ENCODE data around the gene PROKR2. TPM values are rescaled to one million over a fixed set of nuclear protein-coding genes. Genes with fewer than 3 reads are reported as not detected.

Gene PROKR2
- total RNA-seq, 1 donor from 2014 or later = not detected

DNA sequence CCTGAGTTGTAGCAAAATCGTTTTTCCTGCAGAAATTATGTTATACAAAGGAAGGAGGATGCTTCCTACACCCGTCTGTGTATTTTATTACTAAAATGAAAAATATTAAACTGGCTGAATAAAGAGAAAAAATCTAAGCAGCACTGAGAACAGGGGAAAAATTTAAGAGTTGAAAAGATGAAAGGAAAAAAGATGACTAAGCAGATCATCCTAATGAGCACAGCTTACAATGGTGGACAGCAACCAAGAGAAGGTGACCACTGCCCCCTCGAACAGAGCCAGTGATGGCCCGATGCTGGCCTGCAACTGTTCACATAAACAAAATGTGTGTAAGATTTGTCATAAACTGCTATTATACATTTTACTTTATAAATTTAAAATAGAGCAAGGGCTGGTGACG is 4.2 kb downstream of the PROKR2 start:
- Histone ChIP-seq H3K9me3 (replicated peaks) (peaks cover 12% of the 10 kb centered on the region), H3K4me1 (peaks cover 11% of the 10 kb centered on the region), H3K27me3 (ENCODE audit: low read depth) (peaks cover 50% of the 10 kb centered on the region), H3K4me3 (no peak overlapping the region), H3K36me3 (no peaks in the 10 kb centered on the region), H3K27ac (replicated peaks) (no peak overlapping the region)
- DNase-seq = no peak
- TF ChIP-seq, protein P1, sequence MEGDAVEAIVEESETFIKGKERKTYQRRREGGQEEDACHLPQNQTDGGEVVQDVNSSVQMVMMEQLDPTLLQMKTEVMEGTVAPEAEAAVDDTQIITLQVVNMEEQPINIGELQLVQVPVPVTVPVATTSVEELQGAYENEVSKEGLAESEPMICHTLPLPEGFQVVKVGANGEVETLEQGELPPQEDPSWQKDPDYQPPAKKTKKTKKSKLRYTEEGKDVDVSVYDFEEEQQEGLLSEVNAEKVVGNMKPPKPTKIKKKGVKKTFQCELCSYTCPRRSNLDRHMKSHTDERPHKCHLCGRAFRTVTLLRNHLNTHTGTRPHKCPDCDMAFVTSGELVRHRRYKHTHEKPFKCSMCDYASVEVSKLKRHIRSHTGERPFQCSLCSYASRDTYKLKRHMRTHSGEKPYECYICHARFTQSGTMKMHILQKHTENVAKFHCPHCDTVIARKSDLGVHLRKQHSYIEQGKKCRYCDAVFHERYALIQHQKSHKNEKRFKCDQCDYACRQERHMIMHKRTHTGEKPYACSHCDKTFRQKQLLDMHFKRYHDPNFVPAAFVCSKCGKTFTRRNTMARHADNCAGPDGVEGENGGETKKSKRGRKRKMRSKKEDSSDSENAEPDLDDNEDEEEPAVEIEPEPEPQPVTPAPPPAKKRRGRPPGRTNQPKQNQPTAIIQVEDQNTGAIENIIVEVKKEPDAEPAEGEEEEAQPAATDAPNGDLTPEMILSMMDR (IDR thresholded peaks at IDR 0.05; ENCODE audit: borderline replicate concordance) = no peak
- intact Hi-C loops (cut with micrococcal nuclease) = no loop called here

DNA sequence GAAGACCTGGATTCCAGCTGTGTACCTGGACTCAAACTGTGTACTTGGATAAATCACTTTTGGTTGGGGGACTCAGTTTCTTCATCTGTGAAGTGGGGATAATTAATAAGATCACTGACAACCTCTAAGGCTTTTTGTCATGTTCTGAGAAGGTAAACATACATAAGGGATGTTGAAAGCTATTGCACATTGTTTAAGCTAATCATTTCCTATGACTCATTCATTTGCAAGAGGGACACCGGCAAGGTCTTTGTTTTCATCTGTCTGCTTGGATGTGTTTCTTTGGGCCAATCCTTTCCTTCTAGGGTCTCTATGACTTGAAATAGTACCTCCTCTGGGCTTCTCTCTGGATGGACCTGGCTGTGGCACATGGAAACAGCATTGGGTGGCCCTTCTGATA is 6.8 kb downstream of the PROKR2 start:
- no peak overlapping the region for H3K27ac ChIP-seq (replicated peaks)
- no peak overlapping the region for H3K4me3 ChIP-seq
- no peak for DNase-seq
- TF ChIP-seq, protein P1 (IDR thresholded peaks at IDR 0.05; ENCODE audit: borderline replicate concordance) = no peak
- no peaks in the 10 kb centered on the region for H3K4me1 ChIP-seq
- H3K9me3 ChIP-seq (replicated peaks) = peaks cover 13% of the 10 kb centered on the region
- peaks cover 25% of the 10 kb centered on the region for H3K27me3 ChIP-seq (ENCODE audit: low read depth)
- no peaks in the 10 kb centered on the region for H3K36me3 ChIP-seq
- intact Hi-C loops (cut with micrococcal nuclease) = no loop called here

DNA sequence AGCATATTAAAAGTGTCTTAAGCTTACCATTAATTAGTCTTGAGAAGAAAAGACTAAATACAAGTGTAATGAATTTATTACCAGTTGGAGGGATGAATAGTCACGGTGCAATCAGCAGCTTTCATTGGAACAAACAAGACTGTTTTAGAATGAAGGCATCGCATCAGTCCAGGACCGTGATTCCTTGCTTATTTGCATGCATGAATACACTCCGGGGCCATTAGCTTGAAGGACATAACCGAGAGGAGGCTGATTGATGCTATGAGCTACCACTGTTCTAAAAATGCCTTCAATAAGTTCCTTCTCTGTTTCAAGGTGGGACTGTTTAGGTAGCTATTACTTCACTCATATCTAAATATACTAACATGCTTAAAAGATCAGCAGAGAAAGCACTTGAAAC is 17.9 kb downstream of the PROKR2 start:
- Histone ChIP-seq H3K27me3 (ENCODE audit: low read depth) (no peaks in the 10 kb centered on the region), H3K4me3 (no peak overlapping the region), H3K9me3 (replicated peaks) (no peaks in the 10 kb centered on the region), H3K4me1 (no peaks in the 10 kb centered on the region), H3K36me3 (no peaks in the 10 kb centered on the region), H3K27ac (replicated peaks) (no peak overlapping the region)
- no peak for DNase-seq
- TF ChIP-seq, protein P1 (IDR thresholded peaks at IDR 0.05; ENCODE audit: borderline replicate concordance) = no peak
- intact Hi-C loops (cut with micrococcal nuclease) = no loop called here

DNA sequence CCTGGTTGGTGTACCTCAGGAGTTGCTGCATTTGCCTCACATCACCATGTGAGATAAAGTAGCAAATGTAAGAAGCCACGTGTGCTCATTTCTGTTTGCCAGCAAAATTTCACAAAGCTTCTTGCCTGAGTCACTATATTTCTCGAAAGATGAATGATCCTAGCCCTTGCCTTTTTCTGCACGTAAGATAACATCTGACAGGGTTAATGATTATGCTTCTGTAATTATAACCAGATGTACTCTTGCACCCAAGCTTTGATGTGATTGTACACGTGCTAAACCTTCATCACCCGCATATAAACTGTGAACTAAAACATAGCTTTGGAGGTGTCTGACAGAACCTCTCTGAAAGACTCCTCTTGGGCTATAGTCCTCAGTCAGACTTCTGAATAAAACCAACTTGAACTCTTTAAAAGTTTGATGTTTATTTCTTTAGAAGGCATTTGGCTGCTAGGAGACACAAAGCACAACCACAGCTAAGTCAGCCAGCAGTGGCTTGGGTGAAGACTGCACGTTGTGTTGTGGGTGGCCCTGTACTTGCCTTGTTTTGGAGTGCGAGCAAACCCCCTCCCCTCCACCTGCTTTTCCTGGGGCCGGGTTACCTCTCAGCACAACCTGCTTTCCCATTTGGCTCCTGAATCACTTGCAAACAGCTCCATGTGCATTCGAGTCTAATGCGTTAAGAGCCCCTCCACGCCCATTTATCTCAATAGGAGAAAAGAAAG is 19.3 kb downstream of the PROKR2 start:
- DNase-seq = no peak
- no peaks in the 10 kb centered on the region for H3K9me3 ChIP-seq (replicated peaks)
- no peak overlapping the region for H3K27ac ChIP-seq (replicated peaks)
- H3K36me3 ChIP-seq = no peaks in the 10 kb centered on the region
- no peak overlapping the region for H3K4me3 ChIP-seq
- TF ChIP-seq, protein P1 (IDR thresholded peaks at IDR 0.05; ENCODE audit: borderline replicate concordance) = no peak
- intact Hi-C loops (cut with micrococcal nuclease) = no loop called here
- H3K27me3 ChIP-seq (ENCODE audit: low read depth) = no peaks in the 10 kb centered on the region
- H3K4me1 ChIP-seq = no peaks in the 10 kb centered on the region

DNA sequence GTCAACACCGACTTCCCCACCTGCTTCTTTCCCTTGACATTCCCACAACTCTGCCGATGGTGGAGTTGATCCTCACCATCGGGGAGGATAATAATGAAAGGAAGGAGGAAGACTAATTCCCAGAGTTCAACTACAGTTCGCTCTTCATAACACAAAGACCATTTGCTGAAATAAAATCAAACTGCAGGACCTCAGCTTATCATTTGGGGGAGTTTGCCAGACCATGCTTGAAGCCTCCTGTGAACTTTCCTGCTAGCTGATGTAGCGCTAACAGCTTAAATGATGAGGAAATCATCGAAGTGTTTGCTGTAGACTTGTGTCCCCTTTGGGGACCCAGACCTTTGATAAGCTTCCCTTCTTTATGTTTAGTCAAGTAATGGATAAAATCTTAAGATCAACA is 26.2 kb downstream of the PROKR2 start:
- TF ChIP-seq, protein P1 (IDR thresholded peaks at IDR 0.05; ENCODE audit: borderline replicate concordance) = no peak
- peaks cover 9% of the 10 kb centered on the region for H3K9me3 ChIP-seq (replicated peaks)
- H3K36me3 ChIP-seq = no peaks in the 10 kb centered on the region
- DNase-seq = no peak
- H3K4me3 ChIP-seq = no peak overlapping the region
- H3K4me1 ChIP-seq = no peaks in the 10 kb centered on the region
- intact Hi-C loops (cut with micrococcal nuclease) = no loop called here
- H3K27ac ChIP-seq (replicated peaks) = no peak overlapping the region
- no peaks in the 10 kb centered on the region for H3K27me3 ChIP-seq (ENCODE audit: low read depth)

Measured in left ventricle myocardium inferior (tissue), 1 donor.